Fibroblast of skin of scalp (primary cell): ENCODE measurements around the gene CFAP157.

Experiments used
- DNase-seq: peaks from one replicate; pipeline ENCODE4 v3.0.0-alpha.2; 2013

CFAP157 gene

GRCh38 chr9:127762111-127762676, 55.4 kb downstream of the CFAP157 start:
- no peak for DNase-seq

GRCh38 chr9:127763918-127764384, 57.2 kb downstream of the CFAP157 start:
- DNase-seq = no peak

- no peak for DNase-seq
Observed at GRCh38 chr9:127765418-127765817, 58.6 kb downstream of the CFAP157 start.
